A673 (cell line): ENCODE measurements around the gene IBA57.

Experiments
- CTCF ChIP-seq: fragments of 300-800, 200-600 bp; sonication (generic); conservative IDR thresholded peaks from 2 replicates; pipeline ENCODE4 v1.5.1; 2017; ENCODE audit warnings: low read depth, mild to moderate bottlenecking, antibody characterized with exemption, low read length, moderate library complexity, mixed read lengths
- EZH2 ChIP-seq: fragments of 200-600 bp; sonication (generic); IDR thresholded peaks from 2 replicates; pipeline ENCODE4 v1.6.1; 2017; ENCODE audit warnings: borderline replicate concordance, low read depth, mild to moderate bottlenecking, mixed read lengths, antibody characterized with exemption, low read length; ENCODE audit not compliant: poor library complexity, severe bottlenecking

GRCh38 chr1:228214921-228215662 is 49.5 kb downstream of the IBA57 start:
- TF ChIP-seq CTCF (no peak), EZH2 (no peak)
